GM12873 (cell line): Measurements from ENCODE around the gene NCR3LG1.

Experiments used
- TF ChIP-seq, protein P1 (sequence below): IDR thresholded peaks from 2 replicates; pipeline ENCODE4 v1.5.1; 2012; ENCODE audit warnings: low read depth, mild to moderate bottlenecking, moderate library complexity, low read length, control low read depth; ENCODE audit not compliant: insufficient read depth; ENCODE audit errors: missing control alignments

The NCR3LG1 gene

GRCh38 chr11:17351510-17352176, at the start of gene NCR3LG1:
Gene NCR3LG1, plus strand, starts transcription at chr11:17351800. Its CDS starts 170 bp downstream, at chr11:17351970.
- TF ChIP-seq, protein P1, sequence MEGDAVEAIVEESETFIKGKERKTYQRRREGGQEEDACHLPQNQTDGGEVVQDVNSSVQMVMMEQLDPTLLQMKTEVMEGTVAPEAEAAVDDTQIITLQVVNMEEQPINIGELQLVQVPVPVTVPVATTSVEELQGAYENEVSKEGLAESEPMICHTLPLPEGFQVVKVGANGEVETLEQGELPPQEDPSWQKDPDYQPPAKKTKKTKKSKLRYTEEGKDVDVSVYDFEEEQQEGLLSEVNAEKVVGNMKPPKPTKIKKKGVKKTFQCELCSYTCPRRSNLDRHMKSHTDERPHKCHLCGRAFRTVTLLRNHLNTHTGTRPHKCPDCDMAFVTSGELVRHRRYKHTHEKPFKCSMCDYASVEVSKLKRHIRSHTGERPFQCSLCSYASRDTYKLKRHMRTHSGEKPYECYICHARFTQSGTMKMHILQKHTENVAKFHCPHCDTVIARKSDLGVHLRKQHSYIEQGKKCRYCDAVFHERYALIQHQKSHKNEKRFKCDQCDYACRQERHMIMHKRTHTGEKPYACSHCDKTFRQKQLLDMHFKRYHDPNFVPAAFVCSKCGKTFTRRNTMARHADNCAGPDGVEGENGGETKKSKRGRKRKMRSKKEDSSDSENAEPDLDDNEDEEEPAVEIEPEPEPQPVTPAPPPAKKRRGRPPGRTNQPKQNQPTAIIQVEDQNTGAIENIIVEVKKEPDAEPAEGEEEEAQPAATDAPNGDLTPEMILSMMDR: no peak

DNA sequence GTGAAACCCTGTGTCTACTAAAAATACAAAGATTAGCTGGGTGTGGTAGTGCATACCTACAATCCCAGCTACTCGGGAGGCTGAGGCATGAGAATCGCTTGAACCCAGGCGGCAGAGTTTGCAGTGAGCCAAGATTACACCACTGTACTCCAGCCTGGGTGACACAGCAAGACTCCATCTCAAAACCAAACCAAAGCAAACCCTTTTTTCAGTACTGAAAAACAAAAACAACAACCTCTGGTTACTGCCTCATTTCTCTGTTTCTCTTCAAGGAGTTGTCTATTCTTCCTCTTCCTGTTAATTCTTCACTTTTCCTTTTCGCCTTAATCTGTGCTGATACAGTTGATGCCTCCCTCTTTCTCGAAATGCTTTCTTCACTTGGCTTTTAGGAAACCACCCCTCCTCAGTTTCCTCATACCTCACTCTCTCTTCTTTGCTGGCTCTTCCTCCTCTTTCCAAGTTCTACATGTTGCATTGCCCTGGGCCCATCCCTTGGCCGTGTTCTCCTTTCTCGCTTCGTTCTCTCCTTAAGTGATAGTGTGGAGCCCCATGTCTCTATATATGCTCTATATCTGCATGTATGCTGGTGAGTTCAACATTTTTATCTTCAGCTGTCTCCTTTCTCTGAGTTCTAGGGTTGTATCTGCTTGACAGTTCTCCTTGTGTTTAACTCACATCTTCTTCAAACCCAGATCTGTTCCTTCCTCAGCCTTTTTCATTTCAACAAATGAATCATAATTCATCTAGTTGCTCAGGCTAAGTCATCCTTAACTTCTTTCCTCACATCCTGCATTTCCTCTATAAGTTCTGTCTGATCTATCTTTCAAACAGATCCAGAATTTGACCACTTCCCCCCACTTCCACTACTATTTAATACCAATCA, 38.0 kb upstream of the NCR3LG1 start:
- TF ChIP-seq, protein P1: no peak

DNA sequence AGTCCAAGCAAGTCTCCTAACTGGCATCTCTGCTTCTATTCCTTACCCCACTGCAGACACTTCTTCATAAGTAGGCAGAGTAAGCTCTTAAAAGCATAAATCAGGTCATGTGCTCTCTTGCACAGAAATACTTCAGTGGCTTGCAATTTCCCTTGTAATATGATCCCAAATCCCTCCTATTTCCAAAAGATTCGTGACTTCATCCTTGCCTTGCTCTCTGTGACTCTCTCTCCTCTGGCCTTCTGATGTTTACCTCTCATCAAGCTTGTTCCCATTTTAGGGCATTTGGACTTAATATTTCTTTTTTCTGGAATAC, 37.4 kb upstream of the NCR3LG1 start:
- TF ChIP-seq, protein P1: no peak

GRCh38 chr11:17314904-17315426, 36.6 kb upstream of the NCR3LG1 start:
- TF ChIP-seq, protein P1: no peak

DNA sequence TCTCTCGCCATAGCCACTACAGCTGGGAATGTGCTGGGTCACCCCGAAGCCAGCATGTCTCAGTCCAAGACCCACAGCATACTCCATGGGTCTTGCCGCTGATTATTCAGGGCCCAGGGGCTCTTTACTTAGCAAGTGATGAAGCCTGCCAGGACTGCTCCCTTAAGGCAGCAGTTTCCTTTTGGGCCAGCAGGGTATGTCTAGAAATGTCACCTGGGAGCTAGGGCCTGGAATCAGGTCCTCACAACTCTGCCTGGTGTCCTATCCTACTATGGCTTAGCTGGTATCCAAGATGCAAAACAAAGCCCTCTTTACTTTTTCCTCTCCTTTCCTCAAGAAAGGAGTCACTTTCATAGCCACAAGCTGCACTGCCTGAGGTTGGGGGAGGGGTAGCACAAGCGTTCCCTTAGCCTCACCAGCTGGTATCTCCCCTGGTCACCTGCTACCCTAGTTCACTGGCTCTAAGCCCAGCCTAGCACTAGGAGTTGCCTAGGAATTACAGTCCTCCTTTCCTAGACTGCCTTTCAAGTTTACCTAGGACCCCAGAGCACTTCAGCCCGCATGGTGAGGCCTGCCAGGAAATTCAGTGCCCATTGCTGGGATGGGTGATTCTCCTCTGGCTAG, 22.6 kb upstream of the NCR3LG1 start:
- TF ChIP-seq, protein P1: peak; percentile 30

DNA sequence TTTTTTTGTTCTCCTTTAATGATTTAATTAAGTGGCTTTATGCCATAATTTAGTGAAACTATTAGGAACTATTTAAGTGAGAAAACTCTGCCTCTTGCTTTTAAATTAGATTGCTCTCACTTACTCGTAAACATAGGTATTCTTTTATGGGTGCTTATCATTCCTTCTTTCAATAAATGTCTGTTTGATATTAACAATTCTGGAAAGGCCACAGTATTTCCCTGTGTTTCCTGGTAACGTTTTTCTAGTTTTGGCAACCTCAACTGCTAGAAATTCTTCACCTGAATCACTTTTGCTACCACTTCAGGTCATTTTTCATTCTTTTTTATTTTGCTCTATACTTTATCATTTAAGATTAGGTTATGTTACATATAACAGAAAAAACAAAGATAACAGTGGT, 19.9 kb upstream of the NCR3LG1 start:
- TF ChIP-seq, protein P1: no peak

DNA sequence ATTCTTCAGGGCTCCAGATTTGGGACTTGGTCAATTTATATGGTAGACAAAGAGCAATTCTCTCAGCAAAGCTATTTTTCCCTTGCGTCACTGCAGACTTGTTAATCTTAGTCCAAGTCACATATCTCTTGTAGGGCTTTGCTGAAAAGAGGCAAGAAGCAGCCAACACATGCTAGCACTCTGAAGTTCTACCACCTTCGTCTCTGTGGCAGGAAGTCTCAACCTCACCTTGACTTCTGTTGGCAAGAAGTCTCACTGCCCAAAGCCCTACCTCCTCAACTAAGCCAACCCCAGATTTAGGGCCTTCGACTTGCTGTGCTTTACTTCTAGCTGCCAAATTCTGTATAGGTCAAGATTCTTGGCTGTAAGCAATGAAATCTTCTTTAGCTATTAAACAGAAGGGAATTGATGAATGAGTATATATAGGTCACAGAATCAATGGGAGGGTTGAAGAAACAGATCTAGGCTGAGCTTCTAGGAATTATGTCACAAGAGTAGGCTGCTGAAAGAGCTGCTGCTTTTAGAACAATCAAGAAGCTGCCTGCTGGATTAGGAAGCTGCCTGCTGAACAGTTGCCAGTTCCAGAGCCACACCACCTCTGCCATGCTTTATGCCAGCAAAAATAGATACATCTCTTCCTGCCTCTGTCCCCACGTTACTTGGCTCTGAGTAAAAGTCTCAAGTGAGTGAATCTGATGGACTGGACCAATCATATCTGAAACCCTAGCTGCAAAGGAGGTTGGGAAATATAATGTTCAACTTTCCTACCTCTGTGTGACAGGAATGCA, 17.6 kb upstream of the NCR3LG1 start:
- TF ChIP-seq, protein P1: no peak
